PC-3 (cell line): Measurements from ENCODE around the gene PPT1. TPM values are rescaled to one million over a fixed set of nuclear protein-coding genes. Genes with fewer than 3 reads are reported as not detected.

Source experiments
- ATAC-seq: fragments of 200-7000 bp; cut with Tn5 transposase; 2 replicates; pipeline ENCODE4 v1.9.1; 2020; ENCODE audit warnings: mild to moderate bottlenecking, moderate library complexity
- BruUV-seq: library from RNA; stranded (reverse); fragments of 400-500 nt; replicated peaks from 2 replicates; lab custom pipeline; 2021; lab: Mats Ljungman, UMichigan
- CTCF ChIA-PET: fragments of 300-600 bp; sonication (Branson Sonifier 250); formaldehyde crosslinking; loops from one replicate; lab custom pipeline; 2022; ENCODE audit warnings: antibody characterized with exemption; lab: Charles Lee
- POLR2A ChIA-PET: fragments of 300-600 bp; sonication (Branson Sonifier 250); formaldehyde crosslinking; loops from one replicate; lab custom pipeline; 2022; ENCODE audit warnings: antibody characterized with exemption; ENCODE audit not compliant: unreplicated experiment; lab: Charles Lee
- DNase-seq: peaks from one replicate; pipeline ENCODE4 v3.0.0-alpha.2; 2015
- H2AFZ ChIP-seq: fragments of 300-600 bp; sonication (generic); 2 replicates; pipeline ENCODE4 v1.6.0; 2016; ENCODE audit warnings: antibody characterized with exemption, low read length
- H3F3A ChIP-seq: fragments of 300-600 bp; sonication (generic); one replicate; pipeline ENCODE4 v1.6.0; 2017; ENCODE audit warnings: antibody characterized with exemption, low read length, control low read depth, mild to moderate bottlenecking; ENCODE audit not compliant: unreplicated experiment
- H3K27ac ChIP-seq: fragments of 300-600 bp; sonication (generic); 2 replicates; pipeline ENCODE4 v1.5.1; 2016; ENCODE audit warnings: mild to moderate bottlenecking, low read length
- H3K27me3 ChIP-seq: fragments of 300-600 bp; sonication (generic); 2 replicates; pipeline ENCODE4 v1.6.1; 2016; ENCODE audit warnings: low read length, mixed read lengths
- H3K36me3 ChIP-seq: fragments of 300-600 bp; sonication (generic); 2 replicates; pipeline ENCODE4 v1.6.1; 2016; ENCODE audit warnings: low read depth, mixed run types, low read length, mixed read lengths
- H3K4me1 ChIP-seq: fragments of 300-600 bp; sonication (generic); 2 replicates; pipeline ENCODE4 v1.5.1; 2016; ENCODE audit warnings: low read length; ENCODE audit not compliant: insufficient read depth
- H3K4me2 ChIP-seq: fragments of 300-600 bp; sonication (generic); 2 replicates; pipeline ENCODE4 v1.6.0; 2016; ENCODE audit warnings: low read length
- H3K4me3 ChIP-seq: fragments of 300-600 bp; sonication (generic); 2 replicates; pipeline ENCODE4 v1.5.1; 2016; ENCODE audit warnings: mild to moderate bottlenecking, low read length, mixed read lengths
- H3K79me2 ChIP-seq: fragments of 300-600 bp; sonication (generic); 2 replicates; pipeline ENCODE4 v1.6.1; 2017; ENCODE audit warnings: low read length, mixed read lengths
- H3K9ac ChIP-seq: fragments of 300-600 bp; sonication (generic); 2 replicates; pipeline ENCODE4 v1.6.0; 2016; ENCODE audit warnings: mild to moderate bottlenecking, low read length
- H3K9me2 ChIP-seq: fragments of 300-600 bp; sonication (generic); replicated peaks from 2 replicates; pipeline ENCODE4 v1.6.1; 2016; ENCODE audit warnings: mixed run types, low read length, mixed read lengths
- H3K9me3 ChIP-seq: fragments of 300-600 bp; sonication (generic); 2 replicates; pipeline ENCODE4 v1.6.1; 2016; ENCODE audit warnings: low read length, mixed read lengths
- H4K20me1 ChIP-seq: fragments of 300-600 bp; sonication (generic); 2 replicates; pipeline ENCODE4 v1.6.1; 2016; ENCODE audit warnings: low read length, mixed read lengths
- EZH2 ChIP-seq: fragments of 300-600 bp; sonication (generic); IDR thresholded peaks from one replicate; pipeline ENCODE4 v1.6.1; 2017; ENCODE audit warnings: antibody characterized with exemption, mild to moderate bottlenecking, low read length; ENCODE audit not compliant: unreplicated experiment
- EZH2phosphoT487 ChIP-seq: fragments of 300-600 bp; sonication (generic); IDR thresholded peaks from 2 replicates; pipeline ENCODE4 v1.6.1; 2018; ENCODE audit warnings: mild to moderate bottlenecking, antibody characterized with exemption, low read length, borderline replicate concordance
- intact Hi-C: fragments of 100-400 bp; cut with micrococcal nuclease; formaldehyde crosslinking; loops from 2 replicates; pipeline ENCODE4 v1.9.0; 2023
- total RNA-seq: library from RNA; depleted of rRNA; stranded (reverse); fragments of >200 nt; gene quantifications from 2 replicates; pipeline ENCODE4 v1.2.3, GENCODE V29; 2014
- TF ChIP-seq, protein P1 (sequence below): fragments of 300-600 bp; sonication (generic); conservative IDR thresholded peaks from 2 replicates; pipeline ENCODE4 v1.5.1; 2017; ENCODE audit warnings: antibody characterized with exemption, low read depth, mild to moderate bottlenecking, low read length

The PPT1 gene
- total RNA-seq, 1 experiment from 2014 or later, result 72.9 TPM

DNA sequence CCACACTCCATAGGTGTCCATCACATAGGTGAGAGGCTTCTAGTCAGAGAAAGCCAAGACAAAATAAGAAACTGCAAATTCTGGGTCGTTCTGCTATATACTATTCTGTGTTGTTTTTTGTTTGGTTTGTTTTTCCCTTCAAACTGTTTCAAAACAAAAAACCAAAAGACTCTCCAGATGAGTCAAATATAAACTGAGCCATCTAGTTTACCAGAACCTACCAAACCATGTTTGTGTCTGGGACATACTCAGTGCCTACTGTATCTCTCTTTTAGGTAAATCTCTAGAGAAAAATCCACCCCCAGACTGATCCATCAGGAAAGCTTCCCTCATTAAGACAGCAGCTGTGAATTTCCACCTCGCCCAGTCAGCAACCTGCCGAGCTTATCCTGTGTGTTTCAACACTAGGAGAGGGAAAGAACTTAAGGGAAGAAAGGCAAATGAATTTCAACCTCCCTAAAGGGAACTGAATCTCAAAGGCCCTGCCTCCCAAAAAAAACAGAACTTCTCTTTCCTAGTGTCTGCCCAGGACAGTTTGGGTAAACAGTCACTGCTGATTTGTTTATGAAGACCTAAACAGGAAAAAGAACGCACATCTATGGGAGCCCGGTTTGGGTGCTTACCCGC is 17.2 kb downstream of the PPT1 start:
- peaks cover 4% of the 10 kb centered on the region; the same call in 1 of the 2 replicates for H4K20me1 ChIP-seq
- CTCF ChIA-PET, result no interaction called here
- no peak overlapping the region for H3K4me2 ChIP-seq
- intact Hi-C loops, result no loop called here
- ATAC-seq, result no peak
- no peaks in the 10 kb centered on the region for H3K27me3 ChIP-seq
- peaks cover 4% of the 10 kb centered on the region for H3F3A ChIP-seq
- no peak overlapping the region for H3K4me3 ChIP-seq
- peaks cover 15% of the 10 kb centered on the region for H3K4me1 ChIP-seq
- H2AFZ ChIP-seq, result no peak overlapping the region
- no TSS peak for BruUV-seq
- H3K9ac ChIP-seq, result no peak overlapping the region
- no peaks in the 10 kb centered on the region for H3K9me3 ChIP-seq
- no peak overlapping the region for H3K27ac ChIP-seq
- H3K79me2 ChIP-seq, result no peaks in the 10 kb centered on the region
- POLR2A ChIA-PET, result no interaction called here
- DNase-seq, result no peak
- H3K36me3 ChIP-seq, result peaks cover 56% of the 10 kb centered on the region
- no peak for TF ChIP-seq EZH2
- TF ChIP-seq, protein P1, sequence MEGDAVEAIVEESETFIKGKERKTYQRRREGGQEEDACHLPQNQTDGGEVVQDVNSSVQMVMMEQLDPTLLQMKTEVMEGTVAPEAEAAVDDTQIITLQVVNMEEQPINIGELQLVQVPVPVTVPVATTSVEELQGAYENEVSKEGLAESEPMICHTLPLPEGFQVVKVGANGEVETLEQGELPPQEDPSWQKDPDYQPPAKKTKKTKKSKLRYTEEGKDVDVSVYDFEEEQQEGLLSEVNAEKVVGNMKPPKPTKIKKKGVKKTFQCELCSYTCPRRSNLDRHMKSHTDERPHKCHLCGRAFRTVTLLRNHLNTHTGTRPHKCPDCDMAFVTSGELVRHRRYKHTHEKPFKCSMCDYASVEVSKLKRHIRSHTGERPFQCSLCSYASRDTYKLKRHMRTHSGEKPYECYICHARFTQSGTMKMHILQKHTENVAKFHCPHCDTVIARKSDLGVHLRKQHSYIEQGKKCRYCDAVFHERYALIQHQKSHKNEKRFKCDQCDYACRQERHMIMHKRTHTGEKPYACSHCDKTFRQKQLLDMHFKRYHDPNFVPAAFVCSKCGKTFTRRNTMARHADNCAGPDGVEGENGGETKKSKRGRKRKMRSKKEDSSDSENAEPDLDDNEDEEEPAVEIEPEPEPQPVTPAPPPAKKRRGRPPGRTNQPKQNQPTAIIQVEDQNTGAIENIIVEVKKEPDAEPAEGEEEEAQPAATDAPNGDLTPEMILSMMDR, result no peak
- no peak for TF ChIP-seq EZH2phosphoT487
- no peaks in the 10 kb centered on the region for H3K9me2 ChIP-seq

DNA sequence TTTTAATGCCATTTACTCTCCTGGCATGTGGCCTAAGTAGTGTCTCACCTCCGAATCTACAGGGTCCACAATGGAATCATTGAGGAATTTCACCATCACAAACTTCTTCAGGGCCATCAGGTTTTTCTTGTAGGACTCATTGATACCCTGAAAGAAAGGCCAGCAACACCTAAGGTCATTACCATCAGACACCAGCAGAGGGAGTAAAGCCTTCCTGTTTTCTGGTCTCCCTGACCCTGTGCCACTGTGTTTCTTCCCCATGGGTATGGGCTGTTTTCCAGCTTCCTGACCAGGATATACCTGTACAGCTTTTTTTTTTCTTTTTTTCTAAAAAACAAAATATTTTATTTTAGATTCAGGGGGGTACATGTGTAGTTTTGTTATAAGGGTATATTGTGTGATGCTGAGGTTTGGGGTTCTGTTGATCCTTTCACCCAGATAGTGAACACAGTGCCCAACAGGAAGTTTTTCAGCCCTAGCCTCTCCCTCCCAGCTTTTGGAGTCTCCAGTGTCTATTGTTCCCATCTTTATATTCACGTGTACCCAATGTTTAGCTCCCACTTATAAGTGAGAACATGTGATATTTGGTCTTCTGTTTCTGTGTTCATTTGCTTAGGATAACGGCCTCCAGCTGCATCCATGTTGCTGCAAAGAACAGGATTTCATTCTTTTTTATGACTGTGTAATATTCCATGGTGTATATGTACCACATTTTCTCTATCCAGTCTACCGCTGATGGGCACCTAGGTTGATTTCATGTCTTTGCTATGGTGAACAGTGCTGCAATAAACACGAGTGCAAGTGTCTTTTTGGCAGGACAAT is 18.3 kb downstream of the PPT1 start:
- H3K9me3 ChIP-seq, result no peaks in the 10 kb centered on the region
- H3K9me2 ChIP-seq, result no peaks in the 10 kb centered on the region
- no peaks in the 10 kb centered on the region for H3K79me2 ChIP-seq
- peaks cover 4% of the 10 kb centered on the region for H3F3A ChIP-seq
- no TSS peak for BruUV-seq
- no peak overlapping the region for H2AFZ ChIP-seq
- intact Hi-C loops, result no loop called here
- peaks cover 4% of the 10 kb centered on the region; the same call in 1 of the 2 replicates for H4K20me1 ChIP-seq
- no peak overlapping the region for H3K4me3 ChIP-seq
- H3K27me3 ChIP-seq, result no peaks in the 10 kb centered on the region
- TF ChIP-seq EZH2, result no peak
- TF ChIP-seq, protein P1, result peak; percentile 76
- no peak overlapping the region for H3K4me2 ChIP-seq
- H3K27ac ChIP-seq, result no peak overlapping the region
- H3K4me1 ChIP-seq, result peaks cover 15% of the 10 kb centered on the region
- H3K36me3 ChIP-seq, result peaks cover 54% of the 10 kb centered on the region
- ATAC-seq, result peak; percentile 57
- no peak overlapping the region for H3K9ac ChIP-seq
- ChIA-PET CTCF (interaction anchor here (0.6 to 1.2 kb wide), 4 partner anchors 65 to 326 kb away, joined by 3 to 6 read pairs (median 4); no protein-coding TSS in a partner anchor), POLR2A (interaction anchor here (0.6 kb wide), 1 partner anchor 279 kb away, joined by 3 read pairs; no protein-coding TSS in a partner anchor)
- peak; percentile 86 for DNase-seq
